GM12878 (cell line): ENCODE results near the gene EFTUD2. TPM values are rescaled to one million over a fixed set of nuclear protein-coding genes. Genes with fewer than 3 reads are reported as not detected.
"Not testable (repeated sequence)": the region's sequence is repeated elsewhere in the genome, so short reads cannot be mapped to it uniquely, and the experiment has no call there.

ENCODE experiments used
- ATAC-seq: fragments of 200-7000 bp; cut with Tn5 transposase; 3 replicates; pipeline ENCODE4 v1.9.1; 2020; ENCODE audit warnings: mild to moderate bottlenecking, moderate library complexity
- BruUV-seq: library from RNA; stranded (reverse); fragments of 400-500 nt; replicated peaks from 2 replicates; lab custom pipeline; 2021; lab: Mats Ljungman, UMichigan
- CTCF ChIA-PET: fragments of 300-600 bp; sonication (Branson Sonifier 250); formaldehyde crosslinking; extraction: SDS; loops from one replicate; lab custom pipeline; 2021; ENCODE audit warnings: inconsistent platforms; lab: Yijun Ruan, JAX
- POLR2A ChIA-PET: fragments of 350-600 bp; formaldehyde crosslinking; extraction: SDS; loops from one replicate; lab custom pipeline; 2021; ENCODE audit warnings: inconsistent platforms; lab: Charles Lee
- RAD21 ChIA-PET: fragments of 300-600 bp; sonication (Branson Sonifier 250); formaldehyde crosslinking; loops from one replicate; lab custom pipeline; 2023; ENCODE audit warnings: antibody characterized with exemption; ENCODE audit not compliant: unreplicated experiment; lab: Charles Lee
- SMC1A ChIA-PET: fragments of 300-600 bp; sonication (Branson Sonifier 250); formaldehyde crosslinking; loops from one replicate; lab custom pipeline; 2023; ENCODE audit not compliant: unreplicated experiment, uncharacterized antibody; lab: Charles Lee
- DNase-seq: peaks from one replicate; pipeline ENCODE4 v3.0.0-alpha.2; 2011; ENCODE audit warnings: low read depth, low spot score
- FAIRE-seq: peaks from 3 replicates; lab custom pipeline; 2011; peaks lifted over from hg19 to GRCh38; lab: Jason Lieb, UNC
- H2AFZ ChIP-seq: 2 replicates; pipeline ENCODE4 v1.6.0; 2011; ENCODE audit warnings: low read depth, low read length, control low read depth; ENCODE audit not compliant: control insufficient read depth
- H3K27ac ChIP-seq: 2 replicates; pipeline ENCODE4 v1.5.1; 2011; ENCODE audit warnings: control low read depth; ENCODE audit not compliant: control insufficient read depth, insufficient read depth
- H3K27me3 ChIP-seq, 2 experiments: replicated peaks in 1 of 2; 2 replicates each; pipeline versions ENCODE4 v1.6.0 to v1.6.1; 2011; ENCODE audit warnings: low read length in 1 of 2; ENCODE audit not compliant: control insufficient read depth in 2 of 2, insufficient read depth in 2 of 2
- H3K36me3 ChIP-seq, 2 experiments: 2 replicates each; pipeline ENCODE4 v1.5.1; 2011; ENCODE audit warnings: low read length in 1 of 2; ENCODE audit not compliant: control insufficient read depth in 2 of 2, insufficient read depth in 2 of 2
- H3K4me1 ChIP-seq: 2 replicates; pipeline ENCODE4 v1.6.1; 2011; ENCODE audit warnings: mild to moderate bottlenecking, low read length, moderate library complexity, mixed read lengths; ENCODE audit not compliant: control insufficient read depth, insufficient read depth
- H3K4me2 ChIP-seq: 2 replicates; pipeline ENCODE4 v1.6.0; 2011; ENCODE audit warnings: control low read depth; ENCODE audit not compliant: control insufficient read depth, insufficient read depth
- H3K4me3 ChIP-seq: fragments of 200-600 bp; sonication (generic); 2 replicates; pipeline ENCODE4 v1.5.1; 2016
- H3K79me2 ChIP-seq: 2 replicates; pipeline ENCODE4 v1.6.0; 2011; ENCODE audit warnings: low read length; ENCODE audit not compliant: control insufficient read depth, insufficient read depth
- H3K9ac ChIP-seq: 2 replicates; pipeline ENCODE4 v1.8.0; 2011; ENCODE audit warnings: low read length, control low read depth, mixed read lengths; ENCODE audit not compliant: control insufficient read depth, insufficient read depth
- H3K9me3 ChIP-seq: replicated peaks from 3 replicates; pipeline ENCODE4 v1.5.1; 2011; ENCODE audit warnings: mild to moderate bottlenecking, low read length; ENCODE audit not compliant: control insufficient read depth, insufficient read depth
- H4K20me1 ChIP-seq: 2 replicates; pipeline ENCODE4 v1.6.0; 2011; ENCODE audit not compliant: control insufficient read depth, insufficient read depth
- CHD2 ChIP-seq: IDR thresholded peaks from 2 replicates; pipeline ENCODE4 v1.6.1; 2011; ENCODE audit warnings: low read depth, low read length, improper control_type of control experiment, borderline replicate concordance
- GABPA ChIP-seq: IDR thresholded peaks from 2 replicates; pipeline ENCODE4 v1.6.1; 2014; ENCODE audit warnings: antibody characterized with exemption, low read depth, mild to moderate bottlenecking, inconsistent platforms
- PAX8 ChIP-seq: fragments of 450-650 bp; IDR thresholded peaks from 2 replicates; pipeline ENCODE4 v1.6.1; 2017; ENCODE audit warnings: mild to moderate bottlenecking, moderate library complexity
- POLR2AphosphoS5 ChIP-seq: IDR thresholded peaks from 2 replicates; pipeline ENCODE4 v1.6.1; 2011; ENCODE audit warnings: mild to moderate bottlenecking, low read length, inconsistent platforms
- WGBS: methylation state at CpG from one replicate; pipeline ENCODE4 v1.1.6; 2016; ENCODE audit warnings: low lambda C conversion rate; ENCODE audit not compliant: insufficient replicate concordance, insufficient coverage; ENCODE audit errors: missing lambda C conversion rate; 5-methylcytosine and 5-hydroxymethylcytosine counted together
- in situ Hi-C: fragments of 300-500 bp; cut with MboI; formaldehyde crosslinking; loops from 9 replicates; pipeline ENCODE4 v1.14.3; 2018; ENCODE audit warnings: mixed read lengths
- intact Hi-C: fragments of 100-400 bp; cut with micrococcal nuclease; formaldehyde crosslinking; loops from one replicate; pipeline ENCODE4 v1.14.2; 2022; ENCODE audit not compliant: unreplicated experiment
- polyA plus RNA-seq, 11 experiments: library from polyadenylated mRNA; depleted of rRNA in 4 of 11; unstranded in 6 of 11; stranded (reverse) in 5 of 11; fragments of >200 nt; fragmentation: Nextera tagmentation in 4 of 11; fragmentation: Illumina TruSeq in 1 of 11; extraction: Ambion mirVana in 4 of 11; extraction: Trizol in 1 of 11; gene quantifications; 1 replicate in 1 of 11; 2 replicates in 10 of 11; pipeline versions ENCODE4 v1.2.1 to v1.2.3, GENCODE V29; 2011 to 2016; ENCODE audit warnings: inconsistent platforms in 2 of 11, missing spikeins in 2 of 11, low read depth in 1 of 11
- total RNA-seq, 4 experiments: library from RNA; depleted of rRNA in 3 of 4; stranded (reverse); fragments of >200 nt in 3 of 4; fragmentation: Illumina TruSeq in 1 of 4; extraction: Trizol in 1 of 4; gene quantifications; 2 replicates each; pipeline versions ENCODE4 v1.2.1 to v1.2.3, GENCODE V29; 2013 to 2021
- TF ChIP-seq, protein P1 (sequence below): IDR thresholded peaks from 2 replicates; pipeline ENCODE4 v1.6.1; 2012; ENCODE audit warnings: improper control_type of control experiment, low read depth, low read length; ENCODE audit not compliant: insufficient replicate concordance
- TF ChIP-seq, protein P2 (sequence below): fragments of 450-650 bp; IDR thresholded peaks from 2 replicates; pipeline ENCODE4 v1.6.1; 2018; ENCODE audit warnings: mild to moderate bottlenecking, low read depth, moderate library complexity; ENCODE audit not compliant: partially characterized antibody

Gene EFTUD2
- total and polyA plus RNA-seq, 10 of the 15 experiments (the other 5 are each of a cell fraction or from before 2014, with no cell fraction given): 33.0 to 198 (median 126) TPM

DNA sequence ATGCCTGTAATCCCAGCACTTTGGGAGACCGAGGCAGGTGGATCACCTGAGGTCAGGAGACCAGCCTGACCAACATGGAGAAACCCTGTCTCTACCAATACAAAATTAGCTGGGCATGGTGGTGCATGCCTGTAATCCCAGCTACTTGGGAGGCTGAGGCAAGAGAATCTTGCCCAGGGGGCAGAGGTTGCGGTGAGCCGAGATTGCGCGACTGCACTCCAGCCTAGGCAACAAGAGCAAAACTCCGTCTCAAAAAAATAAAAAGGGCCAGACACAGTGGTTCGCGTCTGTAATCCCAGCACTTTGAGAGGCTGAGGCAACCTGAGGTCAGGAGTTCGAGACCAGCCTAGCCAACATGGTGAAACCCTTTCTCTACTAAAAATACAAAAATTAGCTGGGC, 74.0 kb downstream of the EFTUD2 start:
- H3K79me2 ChIP-seq: not testable (repeated sequence)

DNA sequence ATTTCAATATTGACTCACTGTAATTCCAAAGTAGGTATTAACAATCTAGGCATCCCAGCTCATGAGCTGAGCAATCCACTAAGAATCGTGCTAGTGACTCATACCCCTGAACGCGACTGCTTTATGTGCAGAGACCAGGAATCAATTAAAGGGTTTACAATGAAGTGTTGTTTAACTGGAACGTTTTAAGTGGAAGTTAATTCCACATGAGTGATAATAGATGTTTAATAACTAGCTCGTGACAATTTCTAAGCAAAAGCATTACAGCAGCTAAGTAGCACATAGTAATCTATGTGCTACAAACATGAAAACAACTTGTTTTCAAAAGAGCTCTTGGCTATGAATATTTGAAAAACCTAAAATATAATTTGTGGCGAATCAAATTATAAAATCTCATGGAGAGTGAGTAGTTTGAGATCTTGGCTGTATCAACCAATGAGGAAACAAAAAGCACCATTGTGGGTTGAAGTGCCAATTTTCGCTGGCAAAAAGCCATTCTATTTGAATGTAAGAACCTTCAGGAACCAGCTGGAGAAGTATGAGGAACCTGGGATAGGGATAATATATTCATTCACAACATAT, 78.5 kb downstream of the EFTUD2 start:
- FAIRE-seq: no peak
- H2AFZ ChIP-seq: no peak overlapping the region
- no TSS peak for BruUV-seq
- TF ChIP-seq CHD2: no peak
- TF ChIP-seq, protein P1, sequence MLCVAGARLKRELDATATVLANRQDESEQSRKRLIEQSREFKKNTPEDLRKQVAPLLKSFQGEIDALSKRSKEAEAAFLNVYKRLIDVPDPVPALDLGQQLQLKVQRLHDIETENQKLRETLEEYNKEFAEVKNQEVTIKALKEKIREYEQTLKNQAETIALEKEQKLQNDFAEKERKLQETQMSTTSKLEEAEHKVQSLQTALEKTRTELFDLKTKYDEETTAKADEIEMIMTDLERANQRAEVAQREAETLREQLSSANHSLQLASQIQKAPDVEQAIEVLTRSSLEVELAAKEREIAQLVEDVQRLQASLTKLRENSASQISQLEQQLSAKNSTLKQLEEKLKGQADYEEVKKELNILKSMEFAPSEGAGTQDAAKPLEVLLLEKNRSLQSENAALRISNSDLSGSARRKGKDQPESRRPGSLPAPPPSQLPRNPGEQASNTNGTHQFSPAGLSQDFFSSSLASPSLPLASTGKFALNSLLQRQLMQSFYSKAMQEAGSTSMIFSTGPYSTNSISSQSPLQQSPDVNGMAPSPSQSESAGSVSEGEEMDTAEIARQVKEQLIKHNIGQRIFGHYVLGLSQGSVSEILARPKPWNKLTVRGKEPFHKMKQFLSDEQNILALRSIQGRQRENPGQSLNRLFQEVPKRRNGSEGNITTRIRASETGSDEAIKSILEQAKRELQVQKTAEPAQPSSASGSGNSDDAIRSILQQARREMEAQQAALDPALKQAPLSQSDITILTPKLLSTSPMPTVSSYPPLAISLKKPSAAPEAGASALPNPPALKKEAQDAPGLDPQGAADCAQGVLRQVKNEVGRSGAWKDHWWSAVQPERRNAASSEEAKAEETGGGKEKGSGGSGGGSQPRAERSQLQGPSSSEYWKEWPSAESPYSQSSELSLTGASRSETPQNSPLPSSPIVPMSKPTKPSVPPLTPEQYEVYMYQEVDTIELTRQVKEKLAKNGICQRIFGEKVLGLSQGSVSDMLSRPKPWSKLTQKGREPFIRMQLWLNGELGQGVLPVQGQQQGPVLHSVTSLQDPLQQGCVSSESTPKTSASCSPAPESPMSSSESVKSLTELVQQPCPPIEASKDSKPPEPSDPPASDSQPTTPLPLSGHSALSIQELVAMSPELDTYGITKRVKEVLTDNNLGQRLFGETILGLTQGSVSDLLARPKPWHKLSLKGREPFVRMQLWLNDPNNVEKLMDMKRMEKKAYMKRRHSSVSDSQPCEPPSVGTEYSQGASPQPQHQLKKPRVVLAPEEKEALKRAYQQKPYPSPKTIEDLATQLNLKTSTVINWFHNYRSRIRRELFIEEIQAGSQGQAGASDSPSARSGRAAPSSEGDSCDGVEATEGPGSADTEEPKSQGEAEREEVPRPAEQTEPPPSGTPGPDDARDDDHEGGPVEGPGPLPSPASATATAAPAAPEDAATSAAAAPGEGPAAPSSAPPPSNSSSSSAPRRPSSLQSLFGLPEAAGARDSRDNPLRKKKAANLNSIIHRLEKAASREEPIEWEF: no peak
- TF ChIP-seq GABPA: no peak
- no peak for TF ChIP-seq POLR2AphosphoS5
- TF ChIP-seq, protein P2, sequence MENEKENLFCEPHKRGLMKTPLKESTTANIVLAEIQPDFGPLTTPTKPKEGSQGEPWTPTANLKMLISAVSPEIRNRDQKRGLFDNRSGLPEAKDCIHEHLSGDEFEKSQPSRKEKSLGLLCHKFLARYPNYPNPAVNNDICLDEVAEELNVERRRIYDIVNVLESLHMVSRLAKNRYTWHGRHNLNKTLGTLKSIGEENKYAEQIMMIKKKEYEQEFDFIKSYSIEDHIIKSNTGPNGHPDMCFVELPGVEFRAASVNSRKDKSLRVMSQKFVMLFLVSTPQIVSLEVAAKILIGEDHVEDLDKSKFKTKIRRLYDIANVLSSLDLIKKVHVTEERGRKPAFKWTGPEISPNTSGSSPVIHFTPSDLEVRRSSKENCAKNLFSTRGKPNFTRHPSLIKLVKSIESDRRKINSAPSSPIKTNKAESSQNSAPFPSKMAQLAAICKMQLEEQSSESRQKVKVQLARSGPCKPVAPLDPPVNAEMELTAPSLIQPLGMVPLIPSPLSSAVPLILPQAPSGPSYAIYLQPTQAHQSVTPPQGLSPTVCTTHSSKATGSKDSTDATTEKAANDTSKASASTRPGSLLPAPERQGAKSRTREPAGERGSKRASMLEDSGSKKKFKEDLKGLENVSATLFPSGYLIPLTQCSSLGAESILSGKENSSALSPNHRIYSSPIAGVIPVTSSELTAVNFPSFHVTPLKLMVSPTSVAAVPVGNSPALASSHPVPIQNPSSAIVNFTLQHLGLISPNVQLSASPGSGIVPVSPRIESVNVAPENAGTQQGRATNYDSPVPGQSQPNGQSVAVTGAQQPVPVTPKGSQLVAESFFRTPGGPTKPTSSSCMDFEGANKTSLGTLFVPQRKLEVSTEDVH: no peak
- no peak for TF ChIP-seq PAX8

More for the DNA sequence above, 74.0 kb downstream of the EFTUD2 start:
- H4K20me1 ChIP-seq, ATAC-seq, BruUV-seq, H3K27me3 ChIP-seq, in situ Hi-C loops, RAD21 ChIA-PET, H3K27ac ChIP-seq, H3K4me2 ChIP-seq, CTCF ChIA-PET, DNase-seq, FAIRE-seq, H3K9me3 ChIP-seq, SMC1A ChIA-PET, H2AFZ ChIP-seq, H3K4me1 ChIP-seq, H3K36me3 ChIP-seq, H3K4me3 ChIP-seq, intact Hi-C loops, H3K9ac ChIP-seq: not testable (repeated sequence)
- WGBS: 95% methylated on average over 9 of the region's 9 CpGs
- POLR2A ChIA-PET: interaction anchor here (0.7 kb wide), 1 partner anchor 347 kb away, joined by 3 read pairs; no protein-coding TSS in a partner anchor

More for the DNA sequence above, 78.5 kb downstream of the EFTUD2 start:
- Histone ChIP-seq H3K4me3 (no peak overlapping the region), H3K79me2 (no peaks in the 10 kb centered on the region), H3K9ac (no peak overlapping the region), H4K20me1 (no peaks in the 10 kb centered on the region), H3K27me3 (no peaks in the 10 kb centered on the region), H3K36me3 (no peaks in the 10 kb centered on the region), H3K9me3 (no peaks in the 10 kb centered on the region), H3K27ac (no peak overlapping the region), H3K4me1 (no peaks in the 10 kb centered on the region), H3K4me2 (no peak overlapping the region)
- ChIA-PET RAD21 (no interaction called here), POLR2A (interaction anchor here (0.6 kb wide), 1 partner anchor 15 kb away, joined by 7 read pairs; no protein-coding TSS in a partner anchor), CTCF (no interaction called here), SMC1A (no interaction called here)
- ATAC-seq (no peak), DNase-seq (no peak)
- WGBS: 68% methylated on average over 7 of the region's 7 CpGs
- in situ Hi-C loops (no loop called here), intact Hi-C loops (no loop called here)
